AG09319 (cell line): ENCODE data around the gene C9orf78.

Experiments used
- DNase-seq: peaks from one replicate; pipeline ENCODE4 v3.0.0-alpha.2; 2010; ENCODE audit warnings: low read depth; ENCODE audit errors: extremely low read depth
- TF ChIP-seq, protein P1 (sequence below): IDR thresholded peaks from 2 replicates; pipeline ENCODE4 v1.5.1; 2011; ENCODE audit warnings: low read depth, mild to moderate bottlenecking, inconsistent platforms, low read length, moderate library complexity

The C9orf78 gene

DNA sequence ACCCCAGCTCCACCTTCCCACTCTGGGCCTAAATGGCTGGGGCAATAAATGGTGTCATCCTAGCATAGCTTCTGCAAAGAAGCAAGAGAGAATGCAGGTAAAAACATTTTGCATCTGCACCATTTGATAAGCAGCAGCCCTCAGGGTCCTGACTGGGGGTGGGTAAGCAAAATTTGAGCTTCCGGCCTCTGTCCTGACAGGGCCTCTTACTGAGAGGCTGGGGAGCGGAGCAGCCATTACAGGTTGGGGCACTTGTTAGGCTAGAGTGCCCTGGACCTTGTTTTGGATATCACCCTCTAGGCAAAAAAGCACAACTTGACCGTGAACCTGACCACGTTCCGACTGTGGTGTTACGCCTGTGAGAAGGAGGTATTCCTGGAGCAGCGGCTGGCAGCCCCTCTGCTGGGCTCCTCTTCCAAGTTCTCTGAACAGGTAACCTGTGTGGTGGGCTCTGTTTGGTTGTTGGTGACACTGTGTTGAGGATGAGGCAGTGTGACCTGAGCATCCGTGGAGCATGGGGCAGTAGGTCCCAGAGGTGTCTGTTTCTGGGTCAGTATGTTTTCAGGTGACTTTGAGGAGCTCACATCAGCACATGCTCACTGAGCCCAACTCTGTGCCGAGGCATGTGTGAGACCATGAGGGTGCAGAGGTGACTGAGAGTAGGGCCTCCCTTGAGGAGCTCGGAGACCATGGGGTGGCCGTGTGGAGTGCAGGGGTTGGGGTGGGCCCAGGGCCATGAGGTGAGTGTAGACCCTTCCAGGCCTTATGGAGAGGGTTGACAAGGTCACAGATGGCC lies 23.3 kb upstream of the C9orf78 start:
- no peak for DNase-seq
- TF ChIP-seq, protein P1, sequence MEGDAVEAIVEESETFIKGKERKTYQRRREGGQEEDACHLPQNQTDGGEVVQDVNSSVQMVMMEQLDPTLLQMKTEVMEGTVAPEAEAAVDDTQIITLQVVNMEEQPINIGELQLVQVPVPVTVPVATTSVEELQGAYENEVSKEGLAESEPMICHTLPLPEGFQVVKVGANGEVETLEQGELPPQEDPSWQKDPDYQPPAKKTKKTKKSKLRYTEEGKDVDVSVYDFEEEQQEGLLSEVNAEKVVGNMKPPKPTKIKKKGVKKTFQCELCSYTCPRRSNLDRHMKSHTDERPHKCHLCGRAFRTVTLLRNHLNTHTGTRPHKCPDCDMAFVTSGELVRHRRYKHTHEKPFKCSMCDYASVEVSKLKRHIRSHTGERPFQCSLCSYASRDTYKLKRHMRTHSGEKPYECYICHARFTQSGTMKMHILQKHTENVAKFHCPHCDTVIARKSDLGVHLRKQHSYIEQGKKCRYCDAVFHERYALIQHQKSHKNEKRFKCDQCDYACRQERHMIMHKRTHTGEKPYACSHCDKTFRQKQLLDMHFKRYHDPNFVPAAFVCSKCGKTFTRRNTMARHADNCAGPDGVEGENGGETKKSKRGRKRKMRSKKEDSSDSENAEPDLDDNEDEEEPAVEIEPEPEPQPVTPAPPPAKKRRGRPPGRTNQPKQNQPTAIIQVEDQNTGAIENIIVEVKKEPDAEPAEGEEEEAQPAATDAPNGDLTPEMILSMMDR: no peak

DNA sequence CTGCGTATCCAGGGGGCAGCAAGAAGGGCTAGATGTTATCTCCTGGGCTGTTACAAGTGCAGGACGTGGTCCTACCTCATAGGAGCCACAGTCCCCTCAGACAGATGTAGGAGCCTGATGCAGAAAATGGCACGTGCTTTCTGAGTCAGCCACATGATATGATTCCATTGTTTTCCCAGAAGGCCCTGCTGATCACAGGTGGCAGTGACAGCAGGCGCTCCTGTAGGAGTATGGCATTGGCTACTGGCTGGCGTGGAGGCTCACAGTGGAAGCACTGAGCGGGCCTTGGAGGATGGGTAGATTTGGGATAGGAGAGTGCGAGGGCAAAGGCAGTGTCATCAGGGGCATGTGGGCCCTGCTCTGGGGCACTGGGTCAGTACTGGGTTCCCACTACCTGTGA lies 22.1 kb upstream of the C9orf78 start:
- TF ChIP-seq, protein P1: no peak

DNA sequence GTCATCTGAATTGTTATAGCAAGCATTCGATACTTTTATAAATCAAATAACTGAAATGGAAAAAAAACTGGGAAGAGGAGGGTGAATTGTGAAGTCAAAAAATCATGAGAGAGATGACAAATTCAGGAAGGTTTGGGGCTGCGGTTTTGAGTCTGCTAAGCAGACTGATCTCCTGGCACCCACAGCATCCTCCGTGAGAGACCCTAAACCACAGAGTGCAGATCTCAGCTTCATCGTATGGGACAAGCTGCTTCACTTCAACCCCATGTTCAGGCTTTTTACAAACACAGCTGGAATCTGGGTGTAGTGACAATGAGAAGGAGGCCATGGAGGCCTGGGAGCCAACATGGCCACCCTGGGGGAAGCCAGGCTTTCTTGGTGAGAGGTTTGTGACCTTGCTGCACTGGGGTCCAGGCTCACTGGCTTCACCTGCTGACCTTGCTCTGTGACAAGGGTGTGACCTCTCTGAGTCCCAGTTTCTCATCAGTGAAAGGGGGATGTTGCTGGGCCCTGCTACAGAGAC lies 19.6 kb upstream of the C9orf78 start:
- TF ChIP-seq, protein P1: no peak

More for the DNA sequence above, 22.1 kb upstream of the C9orf78 start:
- no peak for DNase-seq

DNA sequence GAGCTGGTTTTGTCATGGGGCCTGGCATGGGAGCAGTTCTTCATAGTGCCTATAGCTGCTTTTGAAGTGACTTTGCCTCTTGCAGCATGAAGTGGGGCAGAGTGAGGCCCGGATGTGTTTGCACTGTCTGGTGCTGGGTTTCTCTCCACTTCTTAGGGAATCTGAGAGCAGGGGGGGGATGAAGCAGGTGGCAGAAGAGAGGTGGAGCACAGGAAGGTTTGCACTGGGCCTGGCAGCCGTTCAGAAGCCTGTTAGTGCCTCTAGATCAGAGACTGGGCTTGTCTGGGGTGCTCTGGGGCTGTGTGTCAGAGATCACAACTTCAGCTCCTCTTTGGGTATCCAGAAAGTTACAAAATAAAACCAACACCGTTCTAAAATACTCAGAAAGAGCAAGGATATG lies 18.5 kb upstream of the C9orf78 start:
- DNase-seq: no peak
- TF ChIP-seq, protein P1: no peak

More for the DNA sequence above, 19.6 kb upstream of the C9orf78 start:
- no peak for DNase-seq

DNA sequence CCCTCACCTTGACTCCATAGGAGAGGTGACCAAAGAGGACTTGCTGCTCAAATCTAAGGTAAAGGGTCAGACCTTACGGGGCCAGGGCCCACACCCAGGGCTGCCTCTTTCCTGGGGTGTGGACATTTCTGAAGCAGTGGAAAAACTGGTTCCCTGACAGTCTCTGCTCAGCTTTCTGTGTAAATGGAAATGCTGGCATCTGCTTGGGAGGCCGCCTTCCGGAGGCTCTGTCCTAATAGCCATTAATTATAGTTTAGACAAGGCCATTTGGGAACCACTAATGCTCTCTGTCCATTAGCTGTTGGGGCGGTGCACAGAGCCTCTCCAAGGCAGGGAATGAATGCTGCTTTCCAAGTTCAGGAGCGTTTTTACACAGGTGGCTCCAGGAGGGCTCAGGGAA lies 17.5 kb upstream of the C9orf78 start:
- no peak for DNase-seq
- TF ChIP-seq, protein P1: no peak

DNA sequence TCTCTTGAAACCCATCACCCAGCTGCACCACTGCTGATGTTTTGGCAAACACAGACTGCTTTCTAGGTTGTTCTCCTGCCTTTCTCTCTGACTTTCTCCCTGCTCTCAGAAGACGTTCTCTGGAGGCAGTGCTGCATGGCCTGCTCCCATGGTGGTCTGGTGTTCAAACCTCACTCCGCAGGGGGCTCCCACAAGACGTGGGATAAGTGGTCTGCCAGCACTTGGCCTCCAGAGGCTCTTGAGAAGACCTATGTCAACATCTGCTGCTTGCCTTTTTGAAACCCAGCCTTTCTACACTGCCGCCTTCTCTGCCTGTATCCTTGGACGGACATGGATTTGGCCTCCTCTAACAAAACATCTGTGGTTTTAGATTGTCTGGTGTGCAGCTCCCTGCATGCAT lies 16.7 kb upstream of the C9orf78 start:
- TF ChIP-seq, protein P1: no peak
- no peak for DNase-seq

DNA sequence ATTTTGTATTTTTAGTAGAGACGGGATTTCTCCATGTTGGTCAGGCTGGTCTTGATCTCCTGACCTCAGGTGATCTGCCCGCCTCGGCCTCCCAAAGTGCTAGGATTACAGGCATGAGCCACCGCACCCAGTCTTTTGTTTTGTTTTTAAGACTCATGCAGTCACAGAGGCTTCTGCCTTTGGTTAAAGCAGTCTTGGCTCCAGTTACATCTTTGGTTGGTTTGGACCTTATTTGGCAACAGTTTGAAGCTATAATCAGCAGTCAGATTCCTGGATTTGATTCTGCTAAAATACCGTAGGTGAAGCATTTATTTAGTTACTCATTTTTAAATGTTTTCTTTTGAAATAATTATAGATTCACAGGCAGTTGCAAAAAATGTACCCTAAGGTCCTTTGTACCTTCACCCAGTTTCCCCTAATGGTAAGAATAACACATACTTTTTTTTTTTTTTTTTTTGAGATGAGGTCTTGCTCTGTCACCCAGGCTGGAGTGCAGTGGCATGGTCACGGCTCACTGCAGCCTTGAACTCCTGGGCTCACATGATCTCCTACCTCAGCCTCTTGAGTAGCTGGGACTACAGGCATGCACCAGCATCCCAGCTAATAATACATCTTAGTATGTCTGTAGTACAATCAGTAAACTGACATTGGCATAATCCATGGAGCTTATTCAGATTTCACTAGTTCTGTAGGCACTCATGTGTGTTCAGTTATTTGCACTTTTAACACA lies 15.9 kb upstream of the C9orf78 start:
- peak; percentile 34 for DNase-seq
- TF ChIP-seq, protein P1: no peak
